HG03108 (cell line): Measurements from ENCODE around the gene PRELID1.
A peak's percentile ranks its signal among the peaks of the same experiment; 100 is the strongest.
"Not testable (repeated sequence)": the region's sequence is repeated elsewhere in the genome, so short reads cannot be mapped to it uniquely, and the experiment has no call there.

Experiments
- ATAC-seq: cut with Tn5 transposase; IDR thresholded peaks from one replicate; pipeline ENCODE4 v1.9.1; 2021; ENCODE audit warnings: moderate library complexity; ENCODE audit not compliant: unreplicated experiment

Gene PRELID1

GRCh38 chr5:177303121-177303924 is at the start of gene PRELID1, which contains the start of gene RAB24:
Gene PRELID1 (plus strand): TSS chr5:177303799. CDS start chr5:177303986, 187 bp downstream.
Gene RAB24 (minus strand): TSS chr5:177303719. CDS start chr5:177303288, 431 bp downstream.
- ATAC-seq: peak; percentile 52

DNA sequence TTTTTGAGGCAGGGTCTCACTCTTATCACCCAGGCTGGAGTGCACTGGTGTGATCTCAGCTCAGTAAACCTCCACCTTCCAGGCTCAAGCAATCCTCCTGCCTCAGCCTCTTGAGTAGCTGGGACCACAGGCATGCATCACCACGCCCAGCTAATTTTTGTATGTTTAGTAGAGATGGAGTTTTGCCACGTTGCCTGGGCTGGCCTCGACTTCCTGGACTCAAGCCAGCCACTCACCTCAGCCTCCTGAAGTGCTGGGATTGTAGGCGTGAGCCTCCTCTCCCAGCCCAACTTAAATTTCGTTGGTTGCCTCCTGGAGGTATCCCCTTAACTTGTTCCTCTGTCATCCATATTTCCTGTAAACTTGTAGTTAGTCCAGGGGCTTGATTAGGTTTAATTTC is 47.3 kb upstream of the PRELID1 start:
- no peak for ATAC-seq

- ATAC-seq: not testable (repeated sequence)
These were observed 44.9 kb upstream of the PRELID1 start for GRCh38 chr5:177258711-177259110.

- no peak for ATAC-seq
These were observed 42.6 kb upstream of the PRELID1 start for GRCh38 chr5:177260961-177261360.

- ATAC-seq: no peak
These were observed 42.1 kb upstream of the PRELID1 start for GRCh38 chr5:177261510-177261909.

- ATAC-seq: no peak
These were observed 39.4 kb upstream of the PRELID1 start for GRCh38 chr5:177264178-177264577.

DNA sequence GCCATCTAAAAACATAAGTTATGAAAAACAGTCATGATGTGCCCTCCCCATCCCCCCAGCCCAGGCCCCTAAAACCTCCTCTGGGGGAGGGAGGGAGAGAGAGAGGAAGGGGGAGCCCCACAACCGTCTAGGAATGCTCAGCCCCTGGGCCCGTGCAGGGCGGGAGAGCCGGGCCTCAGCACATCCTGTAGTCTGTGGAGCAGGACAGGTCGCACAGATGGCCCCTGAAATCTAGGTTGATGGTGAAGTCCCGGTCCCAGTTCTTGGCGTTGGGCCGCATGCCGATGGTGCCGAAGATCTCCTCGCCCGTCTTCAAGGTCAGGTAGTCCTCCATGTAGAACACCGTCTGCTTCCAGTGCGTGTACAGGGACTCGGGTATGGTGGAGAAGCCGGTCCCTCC is 38.2 kb upstream of the PRELID1 start:
- no peak for ATAC-seq

- ATAC-seq: no peak
These were observed 34.2 kb upstream of the PRELID1 start for GRCh38 chr5:177269232-177269895.

GRCh38 chr5:177269976-177270375 is 33.6 kb upstream of the PRELID1 start:
- no peak for ATAC-seq

DNA sequence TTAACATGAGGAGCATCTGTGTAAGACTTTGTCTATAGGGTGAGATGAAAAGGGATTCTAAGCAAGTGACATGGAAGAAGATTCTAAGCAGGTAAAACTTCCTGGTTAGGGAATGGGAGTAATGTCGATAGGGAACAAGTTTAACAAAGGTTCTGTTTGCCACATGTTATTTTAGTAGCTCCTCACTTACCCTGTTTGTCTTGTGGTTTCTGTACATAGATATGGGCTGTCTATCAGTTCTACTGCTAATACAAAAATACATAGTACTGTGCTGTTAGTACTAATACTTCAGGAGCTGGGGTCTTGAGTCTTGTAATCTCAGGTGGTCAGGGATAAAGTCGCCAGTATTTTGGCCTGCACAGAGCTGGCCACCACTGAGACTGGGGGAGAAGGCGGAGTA is 32.9 kb upstream of the PRELID1 start:
- ATAC-seq: no peak

DNA sequence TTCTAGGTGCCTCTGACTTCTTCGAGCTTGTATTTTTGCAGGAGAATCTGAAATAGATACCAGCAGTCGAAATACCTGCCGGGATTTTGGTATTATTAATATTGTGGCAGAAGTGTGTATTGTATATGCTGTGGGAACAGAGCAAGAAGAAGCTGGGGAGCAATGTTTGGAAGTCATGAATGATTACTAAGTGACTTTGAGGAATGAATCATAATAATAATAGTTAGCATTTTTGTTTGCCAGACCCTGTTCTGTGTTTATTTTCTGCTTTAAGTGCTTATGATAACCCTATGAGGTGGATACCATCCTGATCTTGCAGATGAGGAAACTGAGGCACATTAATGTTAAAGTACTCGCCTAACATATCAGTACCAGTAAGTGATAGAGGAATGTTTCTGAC is 32.5 kb upstream of the PRELID1 start:
- ATAC-seq: no peak

- ATAC-seq: no peak
These were observed 27.7 kb upstream of the PRELID1 start for GRCh38 chr5:177275883-177276282.

DNA sequence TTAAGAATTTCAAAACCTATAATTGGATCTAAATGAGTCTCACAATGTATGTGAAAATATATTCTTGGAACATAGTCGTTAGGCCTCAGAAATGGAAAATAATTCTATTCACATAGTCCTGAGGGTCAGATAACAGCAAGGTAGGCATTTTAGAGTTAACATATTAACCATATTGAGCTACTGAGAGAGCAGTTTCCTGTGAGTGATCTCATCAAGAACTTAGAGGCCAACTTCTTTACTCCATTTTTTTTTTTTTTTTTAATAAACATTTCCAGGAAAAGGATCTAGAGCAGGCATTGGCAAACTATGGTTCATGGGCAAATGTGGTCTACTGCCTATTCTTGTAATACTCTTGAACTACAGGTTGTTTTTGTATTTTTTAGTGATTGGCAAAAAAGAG is 26.7 kb upstream of the PRELID1 start:
- no peak for ATAC-seq

DNA sequence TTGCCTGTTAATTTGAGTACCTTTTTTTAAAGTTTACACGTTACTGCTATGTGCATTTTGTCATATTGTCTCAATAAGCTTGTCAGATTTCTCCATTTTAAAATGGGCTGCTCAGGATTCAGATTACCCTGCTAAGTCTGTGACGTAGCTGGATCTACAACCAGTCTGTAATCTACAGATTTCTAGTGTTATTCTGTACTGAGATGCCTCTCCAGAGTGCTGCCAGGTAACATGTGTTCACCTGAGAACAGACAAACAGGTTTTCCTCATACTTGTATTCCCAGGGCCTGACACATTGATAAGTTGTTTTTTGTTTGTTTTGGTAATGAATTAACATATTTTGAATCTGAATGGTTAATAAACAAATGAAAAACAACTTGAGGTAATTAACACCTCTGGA is 15.4 kb upstream of the PRELID1 start:
- no peak for ATAC-seq

GRCh38 chr5:177290816-177291596 is 12.6 kb upstream of the PRELID1 start:
- ATAC-seq: no peak

DNA sequence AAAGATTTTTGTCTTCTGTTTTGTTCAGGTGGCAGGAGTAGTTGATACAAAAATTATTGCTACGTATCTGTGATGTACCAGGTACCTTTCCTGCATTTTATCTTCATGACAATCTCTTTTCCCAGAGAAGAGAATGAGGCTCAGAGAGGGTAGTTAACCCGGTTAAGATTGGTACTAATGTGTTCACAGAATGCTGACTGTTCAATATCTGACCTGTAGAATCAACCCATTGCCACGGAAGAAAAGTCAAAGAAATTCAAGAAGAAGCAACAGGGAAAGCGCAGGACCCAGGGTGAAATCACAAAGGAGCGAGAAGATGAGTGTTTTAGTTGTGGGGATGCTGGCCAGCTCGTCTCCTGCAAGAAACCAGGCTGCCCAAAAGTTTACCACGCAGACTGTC is 11.9 kb upstream of the PRELID1 start:
- no peak for ATAC-seq

DNA sequence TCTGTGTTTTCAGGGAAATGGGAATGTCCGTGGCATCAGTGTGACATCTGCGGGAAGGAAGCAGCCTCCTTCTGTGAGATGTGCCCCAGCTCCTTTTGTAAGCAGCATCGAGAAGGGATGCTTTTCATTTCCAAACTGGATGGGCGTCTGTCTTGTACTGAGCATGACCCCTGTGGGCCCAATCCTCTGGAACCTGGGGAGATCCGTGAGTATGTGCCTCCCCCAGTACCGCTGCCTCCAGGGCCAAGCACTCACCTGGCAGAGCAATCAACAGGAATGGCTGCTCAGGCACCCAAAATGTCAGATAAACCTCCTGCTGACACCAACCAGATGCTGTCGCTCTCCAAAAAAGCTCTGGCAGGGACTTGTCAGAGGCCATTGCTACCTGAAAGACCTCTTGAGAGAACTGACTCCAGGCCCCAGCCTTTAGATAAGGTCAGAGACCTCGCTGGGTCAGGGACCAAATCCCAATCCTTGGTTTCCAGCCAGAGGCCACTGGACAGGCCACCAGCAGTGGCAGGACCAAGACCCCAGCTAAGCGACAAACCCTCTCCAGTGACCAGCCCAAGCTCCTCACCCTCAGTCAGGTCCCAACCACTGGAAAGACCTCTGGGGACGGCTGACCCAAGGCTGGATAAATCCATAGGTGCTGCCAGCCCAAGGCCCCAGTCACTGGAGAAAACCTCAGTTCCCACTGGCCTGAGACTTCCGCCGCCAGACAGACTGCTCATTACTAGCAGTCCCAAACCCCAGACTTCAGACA is 9.6 kb upstream of the PRELID1 start:
- ATAC-seq: no peak

DNA sequence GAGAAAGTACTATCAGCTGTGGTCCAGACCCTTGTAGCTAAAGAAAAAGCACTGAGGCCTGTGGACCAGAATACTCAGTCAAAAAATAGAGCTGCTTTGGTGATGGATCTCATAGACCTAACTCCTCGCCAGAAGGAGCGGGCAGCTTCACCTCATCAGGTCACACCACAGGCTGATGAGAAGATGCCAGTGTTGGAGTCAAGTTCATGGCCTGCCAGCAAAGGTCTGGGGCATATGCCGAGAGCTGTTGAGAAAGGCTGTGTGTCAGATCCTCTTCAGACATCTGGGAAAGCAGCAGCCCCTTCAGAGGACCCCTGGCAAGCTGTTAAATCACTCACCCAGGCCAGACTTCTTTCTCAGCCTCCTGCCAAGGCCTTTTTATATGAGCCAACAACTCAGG is 9.0 kb upstream of the PRELID1 start:
- no peak for ATAC-seq

GRCh38 chr5:177295924-177296323 is 7.7 kb upstream of the PRELID1 start:
- ATAC-seq: no peak

DNA sequence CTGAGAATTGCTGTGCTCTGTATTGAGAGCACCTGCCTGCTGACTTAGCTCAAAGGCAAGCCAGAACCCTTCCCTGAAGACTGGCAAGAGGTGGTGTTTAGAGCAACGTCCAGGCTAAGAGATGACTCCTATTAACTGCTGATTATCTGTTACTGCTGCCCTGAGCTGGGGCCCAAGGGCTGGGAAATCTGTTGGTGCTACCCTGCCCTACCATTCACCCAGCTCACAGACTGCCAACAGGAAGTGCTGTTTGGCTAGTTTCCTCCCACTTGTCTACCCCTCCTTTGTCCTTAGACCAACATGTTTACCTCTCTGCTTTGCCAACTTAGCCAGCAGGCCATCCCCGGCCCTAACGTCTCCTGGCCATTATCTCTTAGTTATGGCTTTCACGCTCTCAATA is 7.0 kb upstream of the PRELID1 start:
- no peak for ATAC-seq

- no peak for ATAC-seq
These were observed 5.7 kb upstream of the PRELID1 start for GRCh38 chr5:177297922-177298321.
